NCI-H226 (cell line): ENCODE data around the gene MOSPD3.
"Not testable (repeated sequence)": the region's sequence is repeated elsewhere in the genome, so short reads cannot be mapped to it uniquely, and the experiment has no call there.

Experiments used
- DNase-seq: peaks from one replicate; pipeline ENCODE4 v3.0.0-alpha.2; 2015

MOSPD3 gene

GRCh38 chr7:100611983-100612729 lies at the start of gene MOSPD3:
TSS of gene MOSPD3 (plus strand) at chr7:100612540. CDS start at chr7:100612792, 252 bp downstream.
- peak; percentile 99 for DNase-seq

GRCh38 chr7:100563100-100563564 lies 49.2 kb upstream of the MOSPD3 start:
- no peak for DNase-seq

GRCh38 chr7:100563809-100564400 lies 48.4 kb upstream of the MOSPD3 start:
- DNase-seq = peak; percentile 51

GRCh38 chr7:100564405-100564804 lies 47.9 kb upstream of the MOSPD3 start:
- DNase-seq = not testable (repeated sequence)

- no peak for DNase-seq
Observed at GRCh38 chr7:100565133-100565571, 47.2 kb upstream of the MOSPD3 start.

GRCh38 chr7:100566018-100566531 lies 46.3 kb upstream of the MOSPD3 start:
- no peak for DNase-seq

- no peak for DNase-seq
Observed at GRCh38 chr7:100567031-100567730, 45.2 kb upstream of the MOSPD3 start.

- DNase-seq = no peak
Observed at GRCh38 chr7:100567751-100568175, 44.6 kb upstream of the MOSPD3 start.

GRCh38 chr7:100568176-100568895 lies 44.0 kb upstream of the MOSPD3 start:
- DNase-seq = no peak

- DNase-seq = no peak
Observed at GRCh38 chr7:100568896-100569844, 43.2 kb upstream of the MOSPD3 start.

- peak; percentile 87 for DNase-seq
Observed at GRCh38 chr7:100570954-100571828, 41.1 kb upstream of the MOSPD3 start.

- DNase-seq = no peak
Observed at GRCh38 chr7:100571829-100572116, 40.6 kb upstream of the MOSPD3 start.

GRCh38 chr7:100572281-100572948 lies 39.9 kb upstream of the MOSPD3 start:
- peak; percentile 66 for DNase-seq

- no peak for DNase-seq
Observed at GRCh38 chr7:100572949-100573675, 39.2 kb upstream of the MOSPD3 start.

GRCh38 chr7:100573691-100574361 lies 38.5 kb upstream of the MOSPD3 start, which contains the start of gene SAP25:
TSS of gene SAP25 (minus strand) at chr7:100573900. CDS start at chr7:100573742, 158 bp downstream.
- no peak for DNase-seq

GRCh38 chr7:100574362-100575205 lies 37.8 kb upstream of the MOSPD3 start:
- DNase-seq = no peak

- no peak for DNase-seq
Observed at GRCh38 chr7:100575206-100575631, 37.1 kb upstream of the MOSPD3 start.
